Osteoblast (primary cell): ENCODE data around the gene SMC3. TPM values are rescaled to one million over a fixed set of nuclear protein-coding genes. Genes with fewer than 3 reads are reported as not detected.

Source experiments
- DNase-seq: peaks from one replicate; pipeline ENCODE4 v3.0.0; 2011; ENCODE audit warnings: low spot score, mixed read lengths; ENCODE audit not compliant: insufficient read length; ENCODE audit errors: missing footprints
- H2AFZ ChIP-seq: 2 replicates; pipeline ENCODE4 v1.6.0; 2011; ENCODE audit warnings: mild to moderate bottlenecking, low read length
- H3K27ac ChIP-seq: 2 replicates; pipeline ENCODE4 v1.5.1; 2011; ENCODE audit warnings: mild to moderate bottlenecking, low read depth, low read length, moderate library complexity
- H3K27me3 ChIP-seq: 2 replicates; pipeline ENCODE4 v1.6.0; 2012; ENCODE audit warnings: mild to moderate bottlenecking, control low read depth, inconsistent platforms, low read length, moderate library complexity; ENCODE audit not compliant: insufficient read depth
- H3K36me3 ChIP-seq: 2 replicates; pipeline ENCODE4 v1.5.1; 2011; ENCODE audit warnings: mild to moderate bottlenecking, low read length, control low read depth, moderate library complexity; ENCODE audit not compliant: insufficient read depth
- H3K4me1 ChIP-seq: 2 replicates; pipeline ENCODE4 v1.5.1; 2011; ENCODE audit warnings: mild to moderate bottlenecking, low read length, control low read depth, moderate library complexity; ENCODE audit not compliant: insufficient read depth
- H3K4me2 ChIP-seq: 2 replicates; pipeline ENCODE4 v1.6.0; 2011; ENCODE audit warnings: mild to moderate bottlenecking, low read length; ENCODE audit not compliant: insufficient read depth
- H3K4me3 ChIP-seq: fragments of 200-600 bp; sonication (generic); 3 replicates; pipeline ENCODE4 v1.5.1; 2012; ENCODE audit warnings: mild to moderate bottlenecking, low read length, inconsistent platforms; ENCODE audit not compliant: insufficient read depth
- H3K79me2 ChIP-seq: 2 replicates; pipeline ENCODE4 v1.6.0; 2012; ENCODE audit warnings: mild to moderate bottlenecking, low read length, control low read depth, inconsistent platforms; ENCODE audit not compliant: insufficient read depth
- H3K9me3 ChIP-seq: 2 replicates; pipeline ENCODE4 v1.5.1; 2011; ENCODE audit warnings: low read depth, low read length, control low read depth
- H4K20me1 ChIP-seq: 2 replicates; pipeline ENCODE4 v1.6.0; 2012; ENCODE audit warnings: mild to moderate bottlenecking, low read length, control low read depth; ENCODE audit not compliant: insufficient read depth
- total RNA-seq: library from RNA; depleted of rRNA; stranded (reverse); fragments of >200 nt; gene quantifications from 2 replicates; pipeline ENCODE4 v1.2.3, GENCODE V29; 2012
- TF ChIP-seq, protein P1 (sequence below): IDR thresholded peaks from 2 replicates; pipeline ENCODE4 v1.5.1; 2011; ENCODE audit warnings: mild to moderate bottlenecking, low read depth, low read length, moderate library complexity; ENCODE audit errors: extremely low read depth

The SMC3 gene
- total RNA-seq, 1 donor, result 20.3 TPM

DNA sequence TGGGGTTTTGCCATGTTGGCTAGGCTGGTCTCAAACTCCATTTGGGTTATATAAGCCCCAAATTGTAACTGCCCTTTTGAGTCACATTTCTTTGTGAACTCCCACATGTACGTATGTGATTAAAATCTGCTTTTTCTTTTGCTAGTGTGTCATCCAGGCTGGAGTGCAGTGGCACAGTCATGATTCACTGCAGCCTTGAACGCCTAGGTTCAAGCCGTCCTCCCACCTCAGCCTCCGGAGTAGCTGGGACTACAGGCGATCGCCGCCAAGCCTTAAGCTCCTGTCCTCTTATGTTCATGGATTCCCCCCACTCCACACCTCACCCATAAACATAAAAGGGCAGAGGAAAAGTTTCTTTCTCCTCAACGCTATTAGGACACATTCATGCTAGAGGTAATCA lies 4.4 kb upstream of the SMC3 start:
- Histone ChIP-seq H2AFZ (no peak overlapping the region), H3K4me3 (no peak overlapping the region), H3K27ac (no peak overlapping the region), H3K4me2 (no peak overlapping the region), H3K4me1 (peaks cover 12% of the 10 kb centered on the region), H3K79me2 (peaks cover 7% of the 10 kb centered on the region), H3K27me3 (no peaks in the 10 kb centered on the region), H4K20me1 (no peaks in the 10 kb centered on the region), H3K36me3 (no peaks in the 10 kb centered on the region), H3K9me3 (no peaks in the 10 kb centered on the region)
- TF ChIP-seq, protein P1, sequence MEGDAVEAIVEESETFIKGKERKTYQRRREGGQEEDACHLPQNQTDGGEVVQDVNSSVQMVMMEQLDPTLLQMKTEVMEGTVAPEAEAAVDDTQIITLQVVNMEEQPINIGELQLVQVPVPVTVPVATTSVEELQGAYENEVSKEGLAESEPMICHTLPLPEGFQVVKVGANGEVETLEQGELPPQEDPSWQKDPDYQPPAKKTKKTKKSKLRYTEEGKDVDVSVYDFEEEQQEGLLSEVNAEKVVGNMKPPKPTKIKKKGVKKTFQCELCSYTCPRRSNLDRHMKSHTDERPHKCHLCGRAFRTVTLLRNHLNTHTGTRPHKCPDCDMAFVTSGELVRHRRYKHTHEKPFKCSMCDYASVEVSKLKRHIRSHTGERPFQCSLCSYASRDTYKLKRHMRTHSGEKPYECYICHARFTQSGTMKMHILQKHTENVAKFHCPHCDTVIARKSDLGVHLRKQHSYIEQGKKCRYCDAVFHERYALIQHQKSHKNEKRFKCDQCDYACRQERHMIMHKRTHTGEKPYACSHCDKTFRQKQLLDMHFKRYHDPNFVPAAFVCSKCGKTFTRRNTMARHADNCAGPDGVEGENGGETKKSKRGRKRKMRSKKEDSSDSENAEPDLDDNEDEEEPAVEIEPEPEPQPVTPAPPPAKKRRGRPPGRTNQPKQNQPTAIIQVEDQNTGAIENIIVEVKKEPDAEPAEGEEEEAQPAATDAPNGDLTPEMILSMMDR, result no peak
- no peak for DNase-seq

GRCh38 chr10:110566472-110567200 lies 859 bp upstream of the SMC3 start:
- peak overlapping the region; percentile 94 for H3K4me2 ChIP-seq
- no peak for DNase-seq
- TF ChIP-seq, protein P1, result no peak

GRCh38 chr10:110568055-110568735 lies 700 bp downstream of the SMC3 start:
- DNase-seq, result peak; percentile 68
- H3K27ac ChIP-seq, result peak overlapping the region; percentile 100
- peaks cover 55% of the 10 kb centered on the region for H3K79me2 ChIP-seq
- H4K20me1 ChIP-seq, result peaks cover 2% of the 10 kb centered on the region
- H3K36me3 ChIP-seq, result peaks cover 2% of the 10 kb centered on the region
- H3K4me1 ChIP-seq, result peaks cover 29% of the 10 kb centered on the region
- H3K27me3 ChIP-seq, result no peaks in the 10 kb centered on the region
- H3K4me3 ChIP-seq, result peak overlapping the region; percentile 92
- TF ChIP-seq, protein P1, result no peak
- H2AFZ ChIP-seq, result peak overlapping the region; percentile 88
- H3K9me3 ChIP-seq, result no peaks in the 10 kb centered on the region
- H3K4me2 ChIP-seq, result peak overlapping the region; percentile 94

More at GRCh38 chr10:110566472-110567200, 859 bp upstream of the SMC3 start:
- H3K9me3 ChIP-seq, result no peaks in the 10 kb centered on the region
- H3K27ac ChIP-seq, result peak overlapping the region; percentile 100
- peak overlapping the region; percentile 92 for H3K4me3 ChIP-seq
- H3K4me1 ChIP-seq, result peaks cover 29% of the 10 kb centered on the region
- H3K27me3 ChIP-seq, result no peaks in the 10 kb centered on the region
- peak overlapping the region; percentile 88 for H2AFZ ChIP-seq
- H3K36me3 ChIP-seq, result peaks cover 2% of the 10 kb centered on the region
- H4K20me1 ChIP-seq, result peaks cover 2% of the 10 kb centered on the region
- peaks cover 41% of the 10 kb centered on the region for H3K79me2 ChIP-seq

- peak overlapping the region; percentile 94 for H3K4me2 ChIP-seq
- peaks cover 60% of the 10 kb centered on the region for H3K79me2 ChIP-seq
- H4K20me1 ChIP-seq, result peaks cover 2% of the 10 kb centered on the region
- H3K27me3 ChIP-seq, result no peaks in the 10 kb centered on the region
- no peak for DNase-seq
- H3K27ac ChIP-seq, result no peak overlapping the region
- peak overlapping the region; percentile 92 for H3K4me3 ChIP-seq
- H2AFZ ChIP-seq, result no peak overlapping the region
- peaks cover 24% of the 10 kb centered on the region for H3K4me1 ChIP-seq
- no peaks in the 10 kb centered on the region for H3K9me3 ChIP-seq
- TF ChIP-seq, protein P1, result no peak
- peaks cover 2% of the 10 kb centered on the region for H3K36me3 ChIP-seq
Measured at GRCh38 chr10:110569122-110569521, 1.6 kb downstream of the SMC3 start.
